Activated CD8-positive, alpha-beta memory T cell treated with anti-CD3 and anti-CD28 coated beads, Interleukin-2, amount 50 U/mL, for 4 hours (primary cell): ENCODE measurements around the gene MEP1A.
"Not testable (repeated sequence)": the region's sequence is repeated elsewhere in the genome, so short reads cannot be mapped to it uniquely, and the experiment has no call there.

Experiments
- DNase-seq: peaks from one replicate; pipeline ENCODE4 v3.0.0-alpha.2; 2020

The MEP1A gene

GRCh38 chr6:46834257-46834916, 41.2 kb downstream of the MEP1A start:
- DNase-seq, result not testable (repeated sequence)

- DNase-seq, result not testable (repeated sequence)
These were observed 41.8 kb downstream of the MEP1A start for GRCh38 chr6:46834991-46835390.

- no peak for DNase-seq
These were observed 44.8 kb downstream of the MEP1A start for GRCh38 chr6:46838033-46838432.

DNA sequence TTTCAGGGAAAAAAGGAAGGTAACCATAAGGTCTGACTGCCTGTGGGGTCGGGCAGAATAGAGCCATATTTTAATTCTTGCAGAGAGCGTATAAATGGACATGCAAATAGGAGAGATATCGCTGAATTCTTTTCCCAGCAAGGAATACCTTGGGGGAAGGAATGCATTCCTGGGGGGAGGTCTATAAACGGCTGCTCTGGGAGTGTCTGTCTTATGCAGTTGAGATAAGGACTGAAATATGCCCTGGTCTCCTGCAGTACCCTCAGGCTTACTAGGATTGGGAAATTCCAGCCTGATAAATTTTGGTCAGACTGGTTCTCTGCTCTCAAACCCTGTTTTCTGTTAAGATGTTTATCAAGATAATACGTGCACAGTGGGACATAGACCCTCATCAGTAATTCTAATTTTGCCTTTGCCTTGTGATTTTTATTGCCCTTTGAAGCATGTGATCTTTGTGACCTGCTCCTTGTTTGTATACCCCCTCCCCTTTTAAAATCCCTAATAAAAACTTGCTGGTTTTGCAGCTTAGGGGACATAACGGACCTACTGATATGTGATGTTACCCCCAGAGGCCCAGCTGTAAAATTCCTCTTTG, 49.2 kb downstream of the MEP1A start:
- not testable (repeated sequence) for DNase-seq

DNA sequence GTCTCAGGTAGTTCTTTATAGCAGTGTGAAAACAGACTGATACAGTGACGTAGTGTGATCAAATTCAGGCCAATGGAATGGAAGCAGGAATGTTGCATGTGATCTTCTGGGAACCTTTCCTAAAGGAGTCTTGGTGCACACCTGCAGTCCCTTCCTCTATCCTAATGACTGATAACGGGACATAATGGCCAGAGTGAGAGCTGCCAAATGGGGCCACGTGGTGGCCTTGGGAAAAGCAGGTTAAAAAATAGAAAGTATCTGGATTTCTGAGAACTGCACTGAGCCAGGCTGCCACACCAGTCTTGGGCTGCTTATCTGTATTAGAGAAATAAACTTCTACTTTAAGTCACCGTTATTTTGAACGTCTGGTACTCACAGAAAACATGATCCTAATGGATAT, 51.9 kb downstream of the MEP1A start:
- no peak for DNase-seq

- peak; percentile 58 for DNase-seq
These were observed 55.6 kb downstream of the MEP1A start for GRCh38 chr6:46848684-46849360.

DNA sequence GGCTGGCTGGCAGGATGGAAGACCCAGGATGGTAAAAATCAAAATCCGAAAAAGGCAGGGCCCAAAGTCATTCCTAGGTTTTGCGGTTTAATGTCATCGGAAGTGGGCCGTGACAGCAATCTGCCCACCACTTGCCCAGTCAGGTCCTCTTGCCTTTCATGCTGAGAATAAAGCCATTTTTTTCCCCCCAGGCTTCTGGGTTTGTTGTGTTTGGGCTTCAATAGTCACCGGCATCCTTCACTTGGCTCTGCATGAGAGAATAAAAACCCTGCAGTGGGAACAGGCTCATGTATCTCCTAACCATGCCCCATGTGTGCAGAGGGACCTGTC, 56.1 kb downstream of the MEP1A start:
- no peak for DNase-seq

DNA sequence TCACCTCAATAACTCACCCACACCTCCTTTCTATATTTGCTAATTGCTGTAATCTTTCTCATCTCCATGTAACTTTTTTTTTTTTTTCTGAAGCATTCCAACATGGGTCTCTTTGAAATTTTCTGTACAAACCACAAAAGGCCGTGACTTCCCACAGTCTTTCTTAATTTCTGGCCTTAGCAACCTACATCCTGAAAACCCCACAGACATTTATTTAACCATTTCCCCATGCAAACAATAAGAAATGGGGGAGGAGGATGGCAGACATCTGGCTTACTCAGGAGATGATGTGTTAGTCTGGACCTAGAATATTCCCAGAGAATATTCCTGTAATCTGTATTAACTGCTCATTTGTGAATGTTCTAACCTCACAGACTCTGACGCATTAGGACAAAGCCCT, 57.6 kb downstream of the MEP1A start:
- no peak for DNase-seq

DNA sequence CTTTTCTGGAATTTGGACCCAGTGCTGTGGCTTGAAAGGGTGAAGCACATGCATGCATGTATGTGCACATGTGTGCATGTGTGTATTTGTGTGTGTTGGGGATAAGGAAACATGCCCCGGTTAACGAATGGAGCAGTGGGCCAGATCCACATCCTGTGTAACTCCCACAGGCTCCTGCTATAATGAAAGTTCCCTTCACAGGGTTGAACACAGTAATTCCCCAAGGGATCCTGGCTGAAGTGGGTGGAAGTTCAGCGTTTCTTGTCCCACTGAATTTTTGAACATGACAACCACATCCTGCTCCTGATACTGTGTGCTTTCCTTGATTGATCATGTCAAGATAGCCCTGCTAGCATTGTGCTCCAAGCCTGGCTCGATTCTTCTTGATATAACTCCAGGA, 58.4 kb downstream of the MEP1A start:
- DNase-seq, result not testable (repeated sequence)

DNA sequence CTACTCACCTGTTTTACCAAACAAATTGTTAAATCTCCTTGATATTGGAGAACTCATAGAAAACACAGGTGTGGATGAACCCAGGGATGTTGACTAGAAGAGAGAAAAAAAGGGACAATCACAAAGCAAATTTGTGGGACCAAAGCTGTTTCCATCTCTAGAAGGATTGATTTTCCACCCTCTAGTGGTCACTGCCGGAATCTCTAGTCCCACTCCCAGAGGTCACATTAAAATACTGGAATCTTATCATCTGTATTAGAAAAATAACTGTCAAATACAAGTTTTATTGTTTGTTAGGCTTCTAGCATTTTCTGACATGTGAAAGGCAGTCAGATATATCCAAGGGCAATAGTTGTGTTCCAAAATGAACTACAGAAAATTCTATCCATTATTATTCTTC, 62.8 kb downstream of the MEP1A start:
- peak; percentile 18 for DNase-seq

DNA sequence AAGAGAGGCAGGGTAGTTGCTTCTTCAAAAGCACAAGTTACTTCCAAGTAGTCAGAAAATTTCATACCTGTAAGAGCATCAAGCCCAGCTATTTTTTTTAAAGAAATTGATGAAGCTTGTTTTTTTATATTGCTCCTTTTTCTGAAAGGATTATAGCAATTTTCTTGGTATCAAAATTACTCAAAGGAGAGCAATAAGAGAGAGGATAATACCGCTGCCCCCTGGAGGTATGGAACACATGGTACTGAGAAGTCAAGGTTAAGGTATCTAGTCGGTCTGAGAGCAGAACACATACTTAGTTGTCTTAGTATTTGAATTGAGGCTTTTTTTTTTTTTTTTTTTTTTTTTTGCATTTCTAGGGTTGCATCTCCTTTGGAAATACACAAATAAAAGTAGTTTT, 69.2 kb downstream of the MEP1A start:
- DNase-seq, result no peak

DNA sequence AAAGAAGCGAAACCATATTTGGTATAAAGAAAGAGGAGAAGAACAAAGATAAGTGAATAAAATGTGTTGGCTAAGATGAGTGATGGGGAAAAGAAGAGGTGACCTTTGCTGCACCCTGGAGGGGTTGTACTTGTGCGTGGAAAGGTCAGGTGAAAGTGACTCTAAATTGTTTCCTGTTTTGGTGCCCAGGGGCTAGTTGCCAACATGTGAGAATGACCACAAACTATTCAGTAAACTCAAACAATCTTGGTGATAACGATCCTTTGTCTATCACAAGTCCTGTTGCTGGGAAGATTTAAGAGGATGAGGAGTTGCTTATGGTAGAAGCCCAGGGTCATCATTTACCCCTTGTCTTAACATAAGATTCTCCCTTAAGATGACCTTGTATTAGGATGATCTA, 70.6 kb downstream of the MEP1A start:
- no peak for DNase-seq

- DNase-seq, result no peak
These were observed 72.0 kb downstream of the MEP1A start for GRCh38 chr6:46865221-46865620.

- no peak for DNase-seq
These were observed 74.2 kb downstream of the MEP1A start for GRCh38 chr6:46867411-46867810.

- no peak for DNase-seq
These were observed 82.9 kb downstream of the MEP1A start for GRCh38 chr6:46876126-46876525.

DNA sequence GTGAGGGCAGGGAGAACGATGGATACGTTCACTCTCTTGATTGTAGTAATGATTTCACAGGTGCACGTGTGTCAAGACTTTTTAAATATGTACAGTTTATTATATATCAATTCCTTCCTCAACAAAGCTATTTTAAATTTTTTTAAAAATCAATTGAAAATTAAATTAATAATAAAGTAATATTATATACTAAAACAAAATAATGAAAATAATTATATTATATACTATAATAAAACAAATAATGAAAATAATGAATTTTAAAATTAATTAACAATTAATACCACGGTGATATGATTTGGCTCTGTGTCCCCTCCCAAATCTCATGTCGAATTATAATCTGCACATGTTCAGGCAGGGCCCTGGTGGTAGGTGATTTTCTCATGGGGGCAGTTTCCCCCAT, 85.8 kb downstream of the MEP1A start:
- no peak for DNase-seq

DNA sequence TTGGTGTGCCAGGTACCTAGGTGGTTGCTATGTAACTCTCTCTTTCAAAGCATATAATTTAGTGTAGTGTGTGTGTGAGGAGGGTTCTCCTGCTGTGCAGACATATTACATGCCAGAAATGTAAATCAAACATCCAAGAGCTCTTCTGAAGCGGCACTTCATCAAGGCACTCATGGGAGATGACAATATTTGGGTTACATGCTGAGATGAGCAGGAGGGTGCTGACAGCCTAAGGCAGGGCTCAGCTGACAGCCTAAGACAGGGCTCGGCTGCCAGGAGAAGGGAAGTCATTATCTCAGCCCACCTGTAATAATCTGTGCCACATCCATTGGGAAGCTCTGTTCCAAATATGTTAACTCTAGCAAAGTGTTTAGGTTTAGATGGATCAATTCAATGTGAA, 89.5 kb downstream of the MEP1A start:
- DNase-seq, result no peak

DNA sequence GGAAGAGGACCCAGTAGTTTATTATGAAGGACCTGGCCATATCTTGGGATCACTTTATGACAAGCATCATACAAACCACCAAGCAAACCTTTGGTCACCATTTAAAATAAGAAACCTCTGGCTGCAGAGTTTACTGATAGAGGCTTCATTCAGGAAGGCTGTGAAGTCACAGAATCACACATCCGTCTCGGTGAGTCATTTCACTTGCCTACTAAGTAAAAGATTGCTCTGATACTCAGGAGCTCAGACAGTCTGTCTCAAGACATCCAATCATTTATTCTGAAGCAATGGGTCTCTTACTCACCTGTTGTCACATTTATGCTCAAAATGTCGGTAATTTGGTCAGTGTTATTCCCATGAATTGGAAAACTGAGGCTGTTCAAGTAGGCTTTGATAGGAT, 94.8 kb downstream of the MEP1A start:
- DNase-seq, result no peak

- no peak for DNase-seq
These were observed 95.4 kb downstream of the MEP1A start for GRCh38 chr6:46888578-46888977.
